Naive thymus-derived CD4-positive, alpha-beta T cell (primary cell): ENCODE data around the gene NCBP2. TPM values are rescaled to one million over a fixed set of nuclear protein-coding genes. Genes with fewer than 3 reads are reported as not detected.

ENCODE experiments used
- ATAC-seq: fragments of 150-1000 bp; cut with Tn5 transposase; 2 replicates; pipeline ENCODE4 v1.10.0; 2021; ENCODE audit warnings: mild to moderate bottlenecking, moderate library complexity
- CTCF ChIA-PET: fragments of 350-600 bp; sonication (Branson Sonifier 250); formaldehyde crosslinking; loops from one replicate; lab custom pipeline; 2021; ENCODE audit warnings: antibody characterized with exemption; lab: Charles Lee
- POLR2A ChIA-PET: fragments of 350-600 bp; sonication (Branson Sonifier 250); formaldehyde crosslinking; loops from one replicate; lab custom pipeline; 2021; ENCODE audit warnings: antibody characterized with exemption, inconsistent platforms; lab: Charles Lee
- DNase-seq, 9 donors: peaks; one replicate each; pipeline versions ENCODE4 v3.0.0 to v3.0.0-alpha.2; 2020 to 2022; ENCODE audit warnings: mixed read lengths in 1 of 9
- H3K27ac ChIP-seq: one replicate; pipeline ENCODE4 v1.7.0; 2013; ENCODE audit warnings: mild to moderate bottlenecking, low read depth, low read length, moderate library complexity
- H3K27me3 ChIP-seq, 2 donors: one replicate each; pipeline ENCODE4 v1.7.0; 2013; ENCODE audit warnings: low read length in 2 of 2, mild to moderate bottlenecking in 2 of 2, moderate library complexity in 2 of 2; ENCODE audit not compliant: control insufficient read depth in 2 of 2, insufficient read depth in 2 of 2
- H3K36me3 ChIP-seq, 3 experiments: 1 replicate in 2 of 3; 2 replicates in 1 of 3; pipeline ENCODE4 v1.7.0; 2013; ENCODE audit warnings: low read length in 3 of 3, mild to moderate bottlenecking in 3 of 3, moderate library complexity in 1 of 3; ENCODE audit not compliant: insufficient read depth in 3 of 3, control insufficient read depth in 2 of 3
- H3K4me1 ChIP-seq, 2 donors: one replicate each; pipeline ENCODE4 v1.7.0; 2013; ENCODE audit warnings: low read length in 2 of 2, mild to moderate bottlenecking in 2 of 2, moderate library complexity in 1 of 2; ENCODE audit not compliant: control insufficient read depth in 2 of 2, insufficient read depth in 2 of 2
- H3K4me3 ChIP-seq: 2 replicates; pipeline ENCODE4 v1.7.0; 2013; ENCODE audit warnings: mild to moderate bottlenecking, low read length
- H3K9me3 ChIP-seq, 3 experiments: 1 replicate in 2 of 3; 2 replicates in 1 of 3; pipeline ENCODE4 v1.7.0; 2013; ENCODE audit warnings: low read length in 3 of 3; ENCODE audit not compliant: control insufficient read depth in 2 of 3
- H3K27ac Mint-ChIP-seq, 9 donors: one replicate each; pipeline ENCODE4 v1.8.0; 2020 to 2022; ENCODE audit warnings: mixed read lengths in 9 of 9, mild to moderate bottlenecking in 8 of 9, moderate library complexity in 5 of 9, inconsistent platforms in 2 of 9
- H3K27me3 Mint-ChIP-seq, 5 donors: one replicate each; pipeline ENCODE4 v1.8.0; 2021 to 2022; ENCODE audit warnings: mixed read lengths in 5 of 5, mild to moderate bottlenecking in 1 of 5
- H3K36me3 Mint-ChIP-seq, 5 donors: one replicate each; pipeline ENCODE4 v1.8.0; 2020 to 2022; ENCODE audit warnings: mixed read lengths in 5 of 5, mild to moderate bottlenecking in 3 of 5, inconsistent platforms in 1 of 5
- H3K4me1 Mint-ChIP-seq, 7 donors: one replicate each; pipeline ENCODE4 v1.8.0; 2020 to 2022; ENCODE audit warnings: mixed read lengths in 7 of 7, mild to moderate bottlenecking in 3 of 7, inconsistent platforms in 1 of 7
- H3K4me3 Mint-ChIP-seq, 10 donors: one replicate each; pipeline ENCODE4 v1.8.0; 2020 to 2022; ENCODE audit warnings: mild to moderate bottlenecking in 10 of 10, mixed read lengths in 10 of 10, moderate library complexity in 6 of 10, inconsistent platforms in 2 of 10
- H3K9me3 Mint-ChIP-seq, 11 donors: one replicate each; pipeline ENCODE4 v1.8.0; 2020 to 2022; ENCODE audit warnings: mixed read lengths in 11 of 11, mild to moderate bottlenecking in 4 of 11, inconsistent platforms in 1 of 11, moderate library complexity in 1 of 11
- intact Hi-C, 2 donors: fragments of 100-400 bp; cut with micrococcal nuclease; formaldehyde crosslinking; loops; one replicate each; pipeline ENCODE4 v1.15.1; 2023
- polyA plus RNA-seq, 2 donors: library from polyadenylated mRNA; unstranded; fragments of 300-500 nt; fragmentation: Illumina TruSeq; gene quantifications; one replicate each; pipeline ENCODE4 v1.2.3, GENCODE V29; 2021
- total RNA-seq, 6 experiments: library from RNA in 5 of 6; stranded (reverse) in 5 of 6; gene quantifications; 1 replicate in 5 of 6; 2 replicates in 1 of 6; pipeline ENCODE4 v1.2.3 and lab custom pipeline; 2021 to 2026

The NCBP2 gene
- total and polyA plus RNA-seq, 7 experiments from 2014 or later: 42.9 to 96.9 (median 68.8) TPM

GRCh38 chr3:196969134-196969659 is 26.9 kb upstream of the NCBP2 start:
- peaks cover 0 to 14% (median 0%) of the 10 kb centered on the region in 5 donors for H3K36me3 Mint-ChIP-seq
- H3K4me3 Mint-ChIP-seq: peak overlapping the region; percentile 57 to 92 (median 84)
- Histone ChIP-seq H3K36me3 (no peaks in the 10 kb centered on the region), H3K4me1 (no peaks in the 10 kb centered on the region), H3K9me3 (no peaks in the 10 kb centered on the region), H3K27me3 (no peaks in the 10 kb centered on the region), H3K27ac (peak overlapping the region; percentile 51), H3K4me3 (peak overlapping the region; percentile 48)
- ChIA-PET CTCF (interaction anchor here (0.9 to 1.4 kb wide), 4 partner anchors 76 to 431 kb away, joined by 3 to 16 read pairs (median 4); no protein-coding TSS in a partner anchor), POLR2A (interaction anchor here (1.7 kb wide), 1 partner anchor 27 kb away, joined by 9 read pairs; the partner anchor contains the start of gene NCBP2)
- peak in 7 of 9 donors; percentile 26 to 70 (median 32) for DNase-seq
- no peaks in the 10 kb centered on the region for H3K9me3 Mint-ChIP-seq
- peak overlapping the region in 1 of 9 donors; percentile 84 for H3K27ac Mint-ChIP-seq
- ATAC-seq: peak; percentile 45
- H3K4me1 Mint-ChIP-seq: peaks cover 0 to 14% (median 6%) of the 10 kb centered on the region in 7 donors
- intact Hi-C loops: loop anchor here (1.0 kb wide), 6 partner anchors 27 to 716 kb away; partner anchors contain the start of genes NCBP2 (in 2 of the 2) and PAK2 (in 1 of the 2)
- H3K27me3 Mint-ChIP-seq: peaks cover 0 to 12% (median 4%) of the 10 kb centered on the region in 5 donors

- ChIA-PET CTCF (no interaction called here), POLR2A (no interaction called here)
- Histone ChIP-seq H3K4me1 (no peaks in the 10 kb centered on the region), H3K36me3 (no peaks in the 10 kb centered on the region), H3K27me3 (no peaks in the 10 kb centered on the region), H3K9me3 (no peaks in the 10 kb centered on the region), H3K27ac (peak within 1 kb of the TSS; percentile 51), H3K4me3 (peak within 1 kb of the TSS; percentile 48)
- Mint-ChIP-seq H3K9me3 (no peaks in the 10 kb centered on the region), H3K4me1 (peaks cover 0 to 14% (median 6%) of the 10 kb centered on the region in 7 donors), H3K27ac (peak within 1 kb of the TSS in 2 of 9 donors; percentile 77 to 84), H3K4me3 (peak within 1 kb of the TSS; percentile 64 to 92 (median 84)), H3K27me3 (peaks cover 0 to 12% (median 4%) of the 10 kb centered on the region in 5 donors), H3K36me3 (peaks cover 0 to 14% (median 0%) of the 10 kb centered on the region in 5 donors)
- DNase-seq (peak in 7 of 9 donors; percentile 17 to 72 (median 33)), ATAC-seq (peak; percentile 75)
- intact Hi-C loops: loop anchor here (1.0 kb wide), 6 partner anchors 26 to 715 kb away; partner anchors contain the start of genes NCBP2 (in 2 of the 2) and PAK2 (in 1 of the 2)
Measured at GRCh38 chr3:196968233-196969133, 26.2 kb upstream of the NCBP2 start, which contains the start of gene PIGZ. PIGZ (minus strand) TSS chr3:196968833; CDS start chr3:196952031, 16,802 bp downstream.

- Mint-ChIP-seq H3K36me3 (peaks cover 0 to 14% (median 0%) of the 10 kb centered on the region in 5 donors), H3K4me3 (peak overlapping the region; percentile 20 to 83 (median 76)), H3K27me3 (peaks cover 0 to 12% (median 4%) of the 10 kb centered on the region in 5 donors), H3K9me3 (no peaks in the 10 kb centered on the region), H3K27ac (peak overlapping the region in 2 of 9 donors; percentile 58 to 77), H3K4me1 (peaks cover 0 to 14% (median 6%) of the 10 kb centered on the region in 7 donors)
- ChIA-PET POLR2A (no interaction called here), CTCF (no interaction called here)
- no peak for ATAC-seq
- H3K27me3 ChIP-seq: no peaks in the 10 kb centered on the region
- H3K27ac ChIP-seq: no peak overlapping the region
- no peaks in the 10 kb centered on the region for H3K4me1 ChIP-seq
- H3K4me3 ChIP-seq: peak overlapping the region; percentile 17
- no peaks in the 10 kb centered on the region for H3K36me3 ChIP-seq
- no peak for DNase-seq
- H3K9me3 ChIP-seq: no peaks in the 10 kb centered on the region
- intact Hi-C loops: loop anchor here in 1 of 2 donors (1.0 kb wide), 1 partner anchor 358 kb away; no protein-coding TSS in a partner anchor
Measured at GRCh38 chr3:196967412-196968232, 25.3 kb upstream of the NCBP2 start.

- Mint-ChIP-seq H3K4me1 (peaks cover 0 to 14% (median 6%) of the 10 kb centered on the region in 7 donors), H3K27me3 (peaks cover 0 to 12% (median 4%) of the 10 kb centered on the region in 5 donors), H3K9me3 (no peaks in the 10 kb centered on the region), H3K27ac (no peak overlapping the region), H3K4me3 (peak overlapping the region in 6 of 10 donors; percentile 12 to 80 (median 41)), H3K36me3 (peaks cover 0 to 14% (median 0%) of the 10 kb centered on the region in 5 donors)
- Histone ChIP-seq H3K27ac (no peak overlapping the region), H3K27me3 (no peaks in the 10 kb centered on the region), H3K4me3 (no peak overlapping the region), H3K36me3 (no peaks in the 10 kb centered on the region), H3K4me1 (no peaks in the 10 kb centered on the region), H3K9me3 (no peaks in the 10 kb centered on the region)
- no peak for ATAC-seq
- ChIA-PET POLR2A (no interaction called here), CTCF (no interaction called here)
- intact Hi-C loops: no loop called here
- DNase-seq: no peak
Measured at GRCh38 chr3:196966526-196967401, 24.4 kb upstream of the NCBP2 start.

- ATAC-seq: no peak
Measured at GRCh38 chr3:196965804-196966173, 23.5 kb upstream of the NCBP2 start.

More at GRCh38 chr3:196965804-196966173, 23.5 kb upstream of the NCBP2 start:
- H3K4me1 Mint-ChIP-seq: peaks cover 0 to 14% (median 6%) of the 10 kb centered on the region in 7 donors
- Histone ChIP-seq H3K4me3 (no peak overlapping the region), H3K27ac (no peak overlapping the region), H3K36me3 (no peaks in the 10 kb centered on the region), H3K4me1 (no peaks in the 10 kb centered on the region), H3K9me3 (no peaks in the 10 kb centered on the region), H3K27me3 (no peaks in the 10 kb centered on the region)
- intact Hi-C loops: no loop called here
- DNase-seq: no peak
- ChIA-PET CTCF (no interaction called here), POLR2A (no interaction called here)
- peaks cover 0 to 6% (median 4%) of the 10 kb centered on the region in 5 donors for H3K27me3 Mint-ChIP-seq
- H3K36me3 Mint-ChIP-seq: peaks cover 0 to 14% (median 0%) of the 10 kb centered on the region in 5 donors
- H3K4me3 Mint-ChIP-seq: no peak overlapping the region
- H3K27ac Mint-ChIP-seq: no peak overlapping the region
- no peaks in the 10 kb centered on the region for H3K9me3 Mint-ChIP-seq
